CD4-positive, alpha-beta memory T cell (primary cell): Measurements from ENCODE around the gene INHA. TPM values are rescaled to one million over a fixed set of nuclear protein-coding genes. Genes with fewer than 3 reads are reported as not detected.

Experiments used
- CTCF ChIA-PET: fragments of 350-600 bp; sonication (Branson Sonifier 250); formaldehyde crosslinking; loops from one replicate; lab custom pipeline; 2021; ENCODE audit warnings: inconsistent platforms; ENCODE audit not compliant: partially characterized antibody; lab: Charles Lee
- POLR2A ChIA-PET: fragments of 350-600 bp; sonication (Branson Sonifier 250); formaldehyde crosslinking; loops from one replicate; lab custom pipeline; 2021; ENCODE audit not compliant: partially characterized antibody; lab: Charles Lee
- DNase-seq, 5 donors: peaks; one replicate each; pipeline versions ENCODE4 v3.0.0 to v3.0.0-alpha.2; 2020 to 2022; ENCODE audit warnings: mixed read lengths in 1 of 5
- H3K27ac ChIP-seq: one replicate; pipeline ENCODE4 v1.7.0; 2013; ENCODE audit warnings: low read depth, low read length
- H3K27me3 ChIP-seq: 2 replicates; pipeline ENCODE4 v1.7.0; 2013; ENCODE audit warnings: mild to moderate bottlenecking, low read length, moderate library complexity; ENCODE audit not compliant: insufficient read depth
- H3K36me3 ChIP-seq: 2 replicates; pipeline ENCODE4 v1.7.0; 2013; ENCODE audit warnings: mild to moderate bottlenecking, low read length, moderate library complexity; ENCODE audit not compliant: insufficient read depth
- H3K4me1 ChIP-seq: 2 replicates; pipeline ENCODE4 v1.7.0; 2013; ENCODE audit warnings: mild to moderate bottlenecking, low read length, moderate library complexity; ENCODE audit not compliant: insufficient read depth
- H3K4me3 ChIP-seq, 2 donors: one replicate each; pipeline ENCODE4 v1.7.0; 2013; ENCODE audit warnings: low read length in 2 of 2, mild to moderate bottlenecking in 1 of 2
- H3K9me3 ChIP-seq, 2 donors: one replicate each; pipeline ENCODE4 v1.7.0; 2013; ENCODE audit warnings: low read length in 2 of 2, control low read depth in 1 of 2; ENCODE audit not compliant: control insufficient read depth in 1 of 2
- H3K27ac Mint-ChIP-seq, 7 donors: one replicate each; pipeline ENCODE4 v1.8.0; 2020 to 2021; ENCODE audit warnings: mixed read lengths in 7 of 7, mild to moderate bottlenecking in 6 of 7, inconsistent platforms in 3 of 7, moderate library complexity in 3 of 7
- H3K27me3 Mint-ChIP-seq, 2 donors: one replicate each; pipeline ENCODE4 v1.8.0; 2020 to 2021; ENCODE audit warnings: mixed read lengths in 2 of 2
- H3K36me3 Mint-ChIP-seq, 2 donors: one replicate each; pipeline ENCODE4 v1.8.0; 2020 to 2021; ENCODE audit warnings: mixed read lengths in 2 of 2, inconsistent platforms in 1 of 2, mild to moderate bottlenecking in 1 of 2
- H3K4me1 Mint-ChIP-seq, 4 donors: one replicate each; pipeline ENCODE4 v1.8.0; 2020 to 2021; ENCODE audit warnings: mixed read lengths in 4 of 4, mild to moderate bottlenecking in 1 of 4
- H3K4me3 Mint-ChIP-seq, 8 donors: one replicate each; pipeline ENCODE4 v1.8.0; 2020 to 2021; ENCODE audit warnings: mixed read lengths in 8 of 8, mild to moderate bottlenecking in 7 of 8, moderate library complexity in 6 of 8, inconsistent platforms in 3 of 8
- H3K9me3 Mint-ChIP-seq, 8 donors: one replicate each; pipeline ENCODE4 v1.8.0; 2020 to 2021; ENCODE audit warnings: mixed read lengths in 8 of 8, mild to moderate bottlenecking in 5 of 8, inconsistent platforms in 3 of 8, moderate library complexity in 1 of 8
- intact Hi-C: fragments of 100-400 bp; cut with micrococcal nuclease; formaldehyde crosslinking; loops from one replicate; pipeline ENCODE4 v1.15.1; 2023
- polyA plus RNA-seq, 2 donors: library from polyadenylated mRNA; unstranded; fragments of 300-500 nt; fragmentation: Illumina TruSeq; gene quantifications; one replicate each; pipeline ENCODE4 v1.2.3, GENCODE V29; 2021
- total RNA-seq, 2 experiments: library from RNA; stranded (reverse); gene quantifications; one replicate each; pipeline ENCODE4 v1.2.3, GENCODE V29; 2021

The INHA gene
- total RNA-seq (not detected), polyA plus RNA-seq (not detected)

GRCh38 chr2:219572237-219573001 lies at the start of gene INHA:
Gene INHA, plus strand, starts transcription at chr2:219572310. Its CDS starts 65 bp downstream, at chr2:219572375.
- Histone ChIP-seq H3K9me3 (no peaks in the 10 kb centered on the region), H3K4me1 (peaks cover 3% of the 10 kb centered on the region), H3K36me3 (no peaks in the 10 kb centered on the region), H3K27ac (no peak within 1 kb of the TSS), H3K4me3 (no peak within 1 kb of the TSS), H3K27me3 (peaks cover 15% of the 10 kb centered on the region)
- intact Hi-C loops, result no loop called here
- Mint-ChIP-seq H3K27me3 (peaks cover 29 to 45% of the 10 kb centered on the region in 2 donors), H3K4me3 (peak within 1 kb of the TSS in 6 of 8 donors; percentile 4 to 68 (median 24)), H3K27ac (no peak within 1 kb of the TSS), H3K4me1 (peaks cover 0 to 3% (median 0%) of the 10 kb centered on the region in 4 donors), H3K9me3 (no peaks in the 10 kb centered on the region), H3K36me3 (no peaks in the 10 kb centered on the region)
- CTCF ChIA-PET, result interaction anchor here (3.9 kb wide), 1 partner anchor 12 kb away, joined by 19 read pairs; no protein-coding TSS in a partner anchor
- POLR2A ChIA-PET, result no interaction called here
- no peak for DNase-seq

GRCh38 chr2:219523031-219523671 lies 49.0 kb upstream of the INHA start:
- H3K4me1 Mint-ChIP-seq, result peaks cover 10 to 19% (median 12%) of the 10 kb centered on the region in 4 donors
- H3K4me3 Mint-ChIP-seq, result peak overlapping the region in 3 of 8 donors; percentile 9 to 72 (median 62)
- H3K9me3 Mint-ChIP-seq, result no peaks in the 10 kb centered on the region
- no peak overlapping the region for H3K4me3 ChIP-seq
- H3K36me3 ChIP-seq, result no peaks in the 10 kb centered on the region
- H3K4me1 ChIP-seq, result peaks cover 10% of the 10 kb centered on the region
- no peak overlapping the region for H3K27ac ChIP-seq
- no peaks in the 10 kb centered on the region for H3K9me3 ChIP-seq
- peaks cover 69 to 77% of the 10 kb centered on the region in 2 donors for H3K27me3 Mint-ChIP-seq
- peaks cover 34% of the 10 kb centered on the region for H3K27me3 ChIP-seq
- H3K36me3 Mint-ChIP-seq, result no peaks in the 10 kb centered on the region
- DNase-seq, result no peak
- H3K27ac Mint-ChIP-seq, result no peak overlapping the region
- ChIA-PET CTCF (interaction anchor here (0.5 to 1.8 kb wide), 5 partner anchors 13 to 548 kb away, joined by 3 to 8 read pairs (median 3); a partner anchor contains a TSS), POLR2A (no interaction called here)
- intact Hi-C loops, result no loop called here

GRCh38 chr2:219524817-219525216 lies 47.3 kb upstream of the INHA start:
- ChIA-PET CTCF (interaction anchor here (0.8 to 1.8 kb wide), 3 partner anchors 17 to 30 kb away, joined by 3 to 8 read pairs (median 4); a partner anchor contains a TSS), POLR2A (no interaction called here)
- peaks cover 8 to 19% (median 12%) of the 10 kb centered on the region in 4 donors for H3K4me1 Mint-ChIP-seq
- DNase-seq, result no peak
- H3K27ac Mint-ChIP-seq, result no peak overlapping the region
- Histone ChIP-seq H3K4me3 (no peak overlapping the region), H3K9me3 (no peaks in the 10 kb centered on the region), H3K27ac (no peak overlapping the region), H3K27me3 (peaks cover 44% of the 10 kb centered on the region), H3K36me3 (no peaks in the 10 kb centered on the region), H3K4me1 (peaks cover 10% of the 10 kb centered on the region)
- H3K9me3 Mint-ChIP-seq, result no peaks in the 10 kb centered on the region
- H3K36me3 Mint-ChIP-seq, result no peaks in the 10 kb centered on the region
- intact Hi-C loops, result no loop called here
- no peak overlapping the region for H3K4me3 Mint-ChIP-seq
- peaks cover 66 to 79% of the 10 kb centered on the region in 2 donors for H3K27me3 Mint-ChIP-seq

- CTCF ChIA-PET, result interaction anchor here (1.1 to 1.3 kb wide), 4 partner anchors 26 to 49 kb away, joined by 3 to 6 read pairs (median 4); partner anchors contain the start of gene GMPPA
- H3K27me3 Mint-ChIP-seq, result peaks cover 67 to 80% of the 10 kb centered on the region in 2 donors
- peaks cover 52% of the 10 kb centered on the region for H3K27me3 ChIP-seq
Measured at GRCh38 chr2:219525533-219526232, 46.4 kb upstream of the INHA start.

GRCh38 chr2:219526320-219527075 lies 45.6 kb upstream of the INHA start:
- H3K9me3 Mint-ChIP-seq, result no peaks in the 10 kb centered on the region
- DNase-seq, result no peak
- POLR2A ChIA-PET, result no interaction called here

More at GRCh38 chr2:219525533-219526232, 46.4 kb upstream of the INHA start:
- peaks cover 10% of the 10 kb centered on the region for H3K4me1 ChIP-seq
- intact Hi-C loops, result no loop called here
- H3K27ac ChIP-seq, result no peak overlapping the region
- H3K36me3 Mint-ChIP-seq, result no peaks in the 10 kb centered on the region
- no peak for DNase-seq
- H3K4me3 ChIP-seq, result no peak overlapping the region
- no peak overlapping the region for H3K4me3 Mint-ChIP-seq
- no peaks in the 10 kb centered on the region for H3K36me3 ChIP-seq
- POLR2A ChIA-PET, result no interaction called here
- H3K4me1 Mint-ChIP-seq, result peaks cover 8 to 20% (median 15%) of the 10 kb centered on the region in 4 donors
- H3K9me3 ChIP-seq, result no peaks in the 10 kb centered on the region
- no peaks in the 10 kb centered on the region for H3K9me3 Mint-ChIP-seq
- peak overlapping the region in 1 of 7 donors; percentile 33 for H3K27ac Mint-ChIP-seq

GRCh38 chr2:219527076-219527394 lies 45.1 kb upstream of the INHA start:
- H3K27me3 Mint-ChIP-seq, result peaks cover 66 to 74% of the 10 kb centered on the region in 2 donors
- H3K27me3 ChIP-seq, result peaks cover 46% of the 10 kb centered on the region
- no peaks in the 10 kb centered on the region for H3K36me3 Mint-ChIP-seq
- CTCF ChIA-PET, result interaction anchor here (1.0 to 6.5 kb wide), 9 partner anchors 14 to 124 kb away, joined by 3 to 160 read pairs (median 20); partner anchors contain the start of genes CHPF, GMPPA and TMEM198
- POLR2A ChIA-PET, result no interaction called here
- H3K4me3 ChIP-seq, result no peak overlapping the region
- intact Hi-C loops, result no loop called here
- H3K4me3 Mint-ChIP-seq, result no peak overlapping the region
- no peak for DNase-seq
- H3K27ac ChIP-seq, result no peak overlapping the region
- no peaks in the 10 kb centered on the region for H3K36me3 ChIP-seq
- peaks cover 10% of the 10 kb centered on the region for H3K4me1 ChIP-seq
- peak overlapping the region in 1 of 7 donors; percentile 60 for H3K27ac Mint-ChIP-seq
- no peaks in the 10 kb centered on the region for H3K9me3 ChIP-seq
- H3K4me1 Mint-ChIP-seq, result peaks cover 4 to 15% (median 7%) of the 10 kb centered on the region in 4 donors
- H3K9me3 Mint-ChIP-seq, result no peaks in the 10 kb centered on the region

More at GRCh38 chr2:219526320-219527075, 45.6 kb upstream of the INHA start:
- Histone ChIP-seq H3K27ac (no peak overlapping the region), H3K27me3 (peaks cover 50% of the 10 kb centered on the region), H3K4me1 (peaks cover 10% of the 10 kb centered on the region), H3K4me3 (no peak overlapping the region), H3K9me3 (no peaks in the 10 kb centered on the region), H3K36me3 (no peaks in the 10 kb centered on the region)
- Mint-ChIP-seq H3K36me3 (no peaks in the 10 kb centered on the region), H3K4me1 (peaks cover 8 to 20% (median 12%) of the 10 kb centered on the region in 4 donors), H3K4me3 (no peak overlapping the region), H3K27ac (peak overlapping the region in 1 of 7 donors; percentile 60), H3K27me3 (peaks cover 68 to 78% of the 10 kb centered on the region in 2 donors)
- CTCF ChIA-PET, result interaction anchor here (1.0 to 6.5 kb wide), 11 partner anchors 15 to 124 kb away, joined by 3 to 160 read pairs (median 7); partner anchors contain the start of genes CHPF, GMPPA and TMEM198
- intact Hi-C loops, result no loop called here
